ENCODE data around the gene CAD. TPM values are rescaled to one million over a fixed set of nuclear protein-coding genes. Genes with fewer than 3 reads are reported as not detected.

CAD gene
- total and polyA plus RNA-seq, 4 donors = 6.3 to 23.2 (median 13.5) TPM

GRCh38 chr2:27202854-27203253 lies 14.3 kb upstream of the CAD start (continued):
- TF ChIP-seq ZBTB33 (IDR thresholded peaks at IDR 0.05) (no peak), EGR1 (IDR thresholded peaks at IDR 0.05; ENCODE audit: low read depth in 2 of 2) (no peak)

- H3K27ac ChIP-seq (ENCODE audit: low read depth in 1 of 2, low read length in 2 of 2) = no peak overlapping the region
- peaks cover 9 to 82% (median 50%) of the 10 kb centered on the region in 4 donors for H3K36me3 ChIP-seq (ENCODE audit: control insufficient read depth in 4 of 4, insufficient read depth in 3 of 4, low read depth in 1 of 4, low read length in 3 of 4)
- no peaks in the 10 kb centered on the region for H3K9me3 ChIP-seq (ENCODE audit: control insufficient read depth in 4 of 4, low read length in 3 of 4)
- no peak for TF ChIP-seq NR2F2 (IDR thresholded peaks at IDR 0.05)
- no peak for TF ChIP-seq TAF1 (conservative IDR thresholded peaks at IDR 0.05)
- TF ChIP-seq RXRA (IDR thresholded peaks at IDR 0.05) = no peak
- no peak for TF ChIP-seq CTCF (IDR thresholded peaks at IDR 0.05; ENCODE audit: low read depth, low read length, missing input control)
- TF ChIP-seq ZBTB33 (IDR thresholded peaks at IDR 0.05) = no peak
- no peak for TF ChIP-seq FOXA2 (IDR thresholded peaks at IDR 0.05)
- TF ChIP-seq GABPA (IDR thresholded peaks at IDR 0.05 in 1 of 2, conservative IDR thresholded peaks at IDR 0.05 in 1 of 2) = no peak
- no peak for TF ChIP-seq EGR1 (IDR thresholded peaks at IDR 0.05; ENCODE audit: low read depth in 2 of 2)
- TF ChIP-seq MAX (IDR thresholded peaks at IDR 0.05) = no peak
- TF ChIP-seq REST (IDR thresholded peaks at IDR 0.05) = no peak
- TF ChIP-seq HNF4A (conservative IDR thresholded peaks at IDR 0.05) = no peak
- TF ChIP-seq YY1 (IDR thresholded peaks at IDR 0.05) = no peak
- TF ChIP-seq SP1 (IDR thresholded peaks at IDR 0.05) = no peak
- no peak for TF ChIP-seq FOXA1 (IDR thresholded peaks at IDR 0.05)
- TF ChIP-seq ATF3 (IDR thresholded peaks at IDR 0.05) = no peak
- no peak for TF ChIP-seq HNF4G (IDR thresholded peaks at IDR 0.05)
- TF ChIP-seq RAD21 (IDR thresholded peaks at IDR 0.05) = no peak
- TF ChIP-seq JUND (IDR thresholded peaks at IDR 0.05) = no peak
- no peak overlapping the region for H3K9ac ChIP-seq (ENCODE audit: low read depth in 1 of 2, low read length in 2 of 2)
- H3K4me3 ChIP-seq (ENCODE audit: low read depth in 1 of 3, low read length in 3 of 3) = no peak overlapping the region
- no peaks in the 10 kb centered on the region for H3K27me3 ChIP-seq (ENCODE audit: control insufficient read depth in 4 of 4, insufficient read depth in 4 of 4, low read length in 3 of 4)
- WGBS = 97% methylated on average over 9 of the region's 9 CpGs
- H3K4me1 ChIP-seq (ENCODE audit: control insufficient read depth in 4 of 4, insufficient read depth in 4 of 4, low read length in 3 of 4) = peaks cover 0 to 5% (median 0%) of the 10 kb centered on the region in 4 donors
- no peak for DNase-seq (ENCODE audit: low spot score)
Observed at GRCh38 chr2:27203741-27204140, 13.4 kb upstream of the CAD start.

Data from liver (tissue), 9 donors.